ENCODE results near the gene MSH2. TPM values are rescaled to one million over a fixed set of nuclear protein-coding genes. Genes with fewer than 3 reads are reported as not detected.

MSH2 gene
- total and polyA plus RNA-seq, 2 of the 13 experiments (the other 11 are each of a cell fraction or from before 2014, with no cell fraction given) = 19.9 to 76.3 TPM

DNA sequence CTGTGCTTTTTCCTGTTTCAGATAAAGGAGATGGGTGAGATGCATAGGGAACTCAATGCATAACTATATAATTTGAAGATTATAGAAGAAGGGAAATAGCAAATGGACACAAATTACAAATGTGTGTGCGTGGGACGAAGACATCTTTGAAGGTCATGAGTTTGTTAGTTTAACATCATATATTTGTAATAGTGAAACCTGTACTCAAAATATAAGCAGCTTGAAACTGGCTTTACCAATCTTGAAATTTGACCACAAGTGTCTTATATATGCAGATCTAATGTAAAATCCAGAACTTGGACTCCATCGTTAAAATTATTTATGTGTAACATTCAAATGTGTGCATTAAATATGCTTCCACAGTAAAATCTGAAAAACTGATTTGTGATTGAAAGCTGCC is 16.4 kb upstream of the MSH2 start:
- Histone ChIP-seq H3K27ac (ENCODE audit: extremely low read length, insufficient read depth, low read length) (no peak overlapping the region), H3K4me3 (replicated peaks in 1 of 3; ENCODE audit: insufficient read depth in 1 of 3, low read depth in 2 of 3, low read length in 3 of 3) (no peak overlapping the region), H4K20me1 (ENCODE audit: insufficient read depth, low read length) (no peaks in the 10 kb centered on the region), H3K79me2 (ENCODE audit: insufficient read depth, low read length) (no peaks in the 10 kb centered on the region), H3K27me3 (ENCODE audit: control insufficient read depth in 1 of 2, insufficient read depth in 2 of 2, low read length in 2 of 2) (no peaks in the 10 kb centered on the region), H3K4me2 (ENCODE audit: low read depth, low read length) (no peak overlapping the region), H3K36me3 (replicated peaks in 1 of 2; ENCODE audit: control insufficient read depth in 1 of 2, insufficient read depth in 2 of 2, low read length in 2 of 2) (peaks cover 0 to 18% of the 10 kb centered on the region in 2 experiments; a peak in 2 of 5 replicates), H3K9ac (ENCODE audit: insufficient read depth, low read depth, low read length) (no peak overlapping the region), H2AFZ (ENCODE audit: low read length) (no peak overlapping the region), H3K4me1 (ENCODE audit: insufficient read depth, low read length) (peaks cover 10% of the 10 kb centered on the region), H3K9me3 (ENCODE audit: low read length) (no peaks in the 10 kb centered on the region)
- no peak for ATAC-seq
- CTCF ChIA-PET (ENCODE audit: low intra/inter-chr PET ratio, low total read pairs) = interaction anchor here (4.4 kb wide), 1 partner anchor 51 kb away, joined by 73 read pairs; no protein-coding TSS in a partner anchor
- POLR2A ChIA-PET = interaction anchor here (3.1 kb wide), 1 partner anchor 51 kb away, joined by 66 read pairs; no protein-coding TSS in a partner anchor
- in situ Hi-C loops (cut with HindIII; ENCODE audit: extremely low pct_ligation_motif_present, low pct_unique_long_range_greater_than_20kb) (loop anchor here (5.0 kb wide), 1 partner anchor 49 kb away; no protein-coding TSS in a partner anchor), intact Hi-C loops (cut with micrococcal nuclease; ENCODE audit: unreplicated experiment) (loop anchor here (5.0 kb wide), 1 partner anchor 381 kb away; no protein-coding TSS in a partner anchor)
- no peak for FAIRE-seq
- DNase-seq (ENCODE audit: low spot score) = no peak
- TF ChIP-seq STAG1 (CRISPR knock-in tag; IDR thresholded peaks at IDR 0.05) (no peak), ELF3 (CRISPR knock-in tag; IDR thresholded peaks at IDR 0.05) (no peak), SNAI1 (CRISPR knock-in tag; IDR thresholded peaks at IDR 0.05; ENCODE audit: borderline replicate concordance) (no peak), ZBTB38 (CRISPR knock-in tag; IDR thresholded peaks at IDR 0.05) (no peak), ZNF660 (CRISPR knock-in tag; IDR thresholded peaks at IDR 0.05; ENCODE audit: borderline replicate concordance, low read depth) (no peak), ASH2L (IDR thresholded peaks at IDR 0.05; ENCODE audit: insufficient read length, low read depth, low read length) (no peak)
- TF ChIP-seq, protein P1, sequence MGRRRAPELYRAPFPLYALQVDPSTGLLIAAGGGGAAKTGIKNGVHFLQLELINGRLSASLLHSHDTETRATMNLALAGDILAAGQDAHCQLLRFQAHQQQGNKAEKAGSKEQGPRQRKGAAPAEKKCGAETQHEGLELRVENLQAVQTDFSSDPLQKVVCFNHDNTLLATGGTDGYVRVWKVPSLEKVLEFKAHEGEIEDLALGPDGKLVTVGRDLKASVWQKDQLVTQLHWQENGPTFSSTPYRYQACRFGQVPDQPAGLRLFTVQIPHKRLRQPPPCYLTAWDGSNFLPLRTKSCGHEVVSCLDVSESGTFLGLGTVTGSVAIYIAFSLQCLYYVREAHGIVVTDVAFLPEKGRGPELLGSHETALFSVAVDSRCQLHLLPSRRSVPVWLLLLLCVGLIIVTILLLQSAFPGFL (CRISPR knock-in tag; IDR thresholded peaks at IDR 0.05) = no peak
- TF ChIP-seq, protein P2, sequence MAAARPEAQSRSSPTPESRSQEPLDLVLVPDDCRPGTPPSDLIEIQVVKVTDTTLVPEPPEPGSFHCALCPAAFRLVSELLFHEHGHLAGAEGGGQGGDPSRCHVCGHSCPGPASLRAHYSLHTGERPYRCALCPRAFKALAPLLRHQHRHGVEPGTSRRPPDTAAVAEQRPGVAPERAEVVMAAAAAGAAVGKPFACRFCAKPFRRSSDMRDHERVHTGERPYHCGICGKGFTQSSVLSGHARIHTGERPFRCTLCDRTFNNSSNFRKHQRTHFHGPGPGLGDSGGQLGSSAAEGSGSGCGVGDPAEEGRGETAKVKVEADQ (CRISPR knock-in tag; IDR thresholded peaks at IDR 0.05; ENCODE audit: borderline replicate concordance) = no peak
- TF ChIP-seq, protein P3, sequence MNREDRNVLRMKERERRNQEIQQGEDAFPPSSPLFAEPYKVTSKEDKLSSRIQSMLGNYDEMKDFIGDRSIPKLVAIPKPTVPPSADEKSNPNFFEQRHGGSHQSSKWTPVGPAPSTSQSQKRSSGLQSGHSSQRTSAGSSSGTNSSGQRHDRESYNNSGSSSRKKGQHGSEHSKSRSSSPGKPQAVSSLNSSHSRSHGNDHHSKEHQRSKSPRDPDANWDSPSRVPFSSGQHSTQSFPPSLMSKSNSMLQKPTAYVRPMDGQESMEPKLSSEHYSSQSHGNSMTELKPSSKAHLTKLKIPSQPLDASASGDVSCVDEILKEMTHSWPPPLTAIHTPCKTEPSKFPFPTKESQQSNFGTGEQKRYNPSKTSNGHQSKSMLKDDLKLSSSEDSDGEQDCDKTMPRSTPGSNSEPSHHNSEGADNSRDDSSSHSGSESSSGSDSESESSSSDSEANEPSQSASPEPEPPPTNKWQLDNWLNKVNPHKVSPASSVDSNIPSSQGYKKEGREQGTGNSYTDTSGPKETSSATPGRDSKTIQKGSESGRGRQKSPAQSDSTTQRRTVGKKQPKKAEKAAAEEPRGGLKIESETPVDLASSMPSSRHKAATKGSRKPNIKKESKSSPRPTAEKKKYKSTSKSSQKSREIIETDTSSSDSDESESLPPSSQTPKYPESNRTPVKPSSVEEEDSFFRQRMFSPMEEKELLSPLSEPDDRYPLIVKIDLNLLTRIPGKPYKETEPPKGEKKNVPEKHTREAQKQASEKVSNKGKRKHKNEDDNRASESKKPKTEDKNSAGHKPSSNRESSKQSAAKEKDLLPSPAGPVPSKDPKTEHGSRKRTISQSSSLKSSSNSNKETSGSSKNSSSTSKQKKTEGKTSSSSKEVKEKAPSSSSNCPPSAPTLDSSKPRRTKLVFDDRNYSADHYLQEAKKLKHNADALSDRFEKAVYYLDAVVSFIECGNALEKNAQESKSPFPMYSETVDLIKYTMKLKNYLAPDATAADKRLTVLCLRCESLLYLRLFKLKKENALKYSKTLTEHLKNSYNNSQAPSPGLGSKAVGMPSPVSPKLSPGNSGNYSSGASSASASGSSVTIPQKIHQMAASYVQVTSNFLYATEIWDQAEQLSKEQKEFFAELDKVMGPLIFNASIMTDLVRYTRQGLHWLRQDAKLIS (CRISPR knock-in tag; IDR thresholded peaks at IDR 0.05) = no peak
- BruUV-seq (replicated peaks) = TSS peak; percentile 40
- 91% methylated on average over 3 of the region's 3 CpGs for WGBS (ENCODE audit: low lambda C conversion rate)
